ENCODE data around the gene C3. TPM values are rescaled to one million over a fixed set of nuclear protein-coding genes. Genes with fewer than 3 reads are reported as not detected.

C3 gene
- total and polyA plus RNA-seq, 2 of the 13 experiments (the other 11 are each of a cell fraction or from before 2014, with no cell fraction given) = 1,455 to 6,272 TPM

- 88% methylated on average over 11 of the region's 11 CpGs for WGBS (ENCODE audit: low lambda C conversion rate)
- Histone ChIP-seq H3K36me3 (replicated peaks in 1 of 2; ENCODE audit: control insufficient read depth in 1 of 2, insufficient read depth in 2 of 2, low read length in 2 of 2) (peaks cover 25 to 87% of the 10 kb centered on the region in 2 experiments), H3K4me3 (replicated peaks in 1 of 3; ENCODE audit: insufficient read depth in 1 of 3, low read depth in 2 of 3, low read length in 3 of 3) (no peak overlapping the region), H3K27me3 (ENCODE audit: control insufficient read depth in 1 of 2, insufficient read depth in 2 of 2, low read length in 2 of 2) (no peaks in the 10 kb centered on the region), H3K27ac (ENCODE audit: extremely low read length, insufficient read depth, low read length) (no peak overlapping the region), H2AFZ (ENCODE audit: low read length) (no peak overlapping the region), H3K4me2 (ENCODE audit: low read depth, low read length) (no peak overlapping the region), H3K9me3 (ENCODE audit: low read length) (no peaks in the 10 kb centered on the region), H4K20me1 (ENCODE audit: insufficient read depth, low read length) (peaks cover 62% of the 10 kb centered on the region), H3K9ac (ENCODE audit: insufficient read depth, low read depth, low read length) (no peak overlapping the region), H3K4me1 (ENCODE audit: insufficient read depth, low read length) (0 out of 2 replicates have a peak, but pooled peaks cover 10% of the 10 kb centered on the region), H3K79me2 (ENCODE audit: insufficient read depth, low read length) (no peaks in the 10 kb centered on the region)
- DNase-seq (ENCODE audit: low spot score) (no peak), FAIRE-seq (no peak), ATAC-seq (peak; percentile 16)
- intact Hi-C loops (cut with micrococcal nuclease; ENCODE audit: unreplicated experiment) (no loop called here), in situ Hi-C loops (cut with HindIII; ENCODE audit: extremely low pct_ligation_motif_present, low pct_unique_long_range_greater_than_20kb) (no loop called here)
- BruUV-seq (replicated peaks) = no TSS peak
- CTCF ChIA-PET (ENCODE audit: low intra/inter-chr PET ratio, low total read pairs) = no interaction called here
- TF ChIP-seq KAT8 (CRISPR knock-in tag; IDR thresholded peaks at IDR 0.05) = no peak
- TF ChIP-seq POLR2A (IDR thresholded peaks at IDR 0.05; ENCODE audit: insufficient read depth in 1 of 2, low read depth in 2 of 2, low read length in 2 of 2) = peak in 1 of 2 experiments; percentile 46; a peak in 1 of 4 replicates
- TF ChIP-seq ZFX (CRISPR knock-in tag; IDR thresholded peaks at IDR 0.05; ENCODE audit: low read depth) = 0 out of 2 replicates have a peak, but pooled peaks have one; percentile 18
- no peak for TF ChIP-seq ZBTB8A (CRISPR knock-in tag; IDR thresholded peaks at IDR 0.05; ENCODE audit: borderline replicate concordance, low read depth)
- TF ChIP-seq ZNF687 (CRISPR knock-in tag; IDR thresholded peaks at IDR 0.05) = 0 out of 2 replicates have a peak, but pooled peaks have one; percentile 8
- TF ChIP-seq ZNF550 (CRISPR knock-in tag; IDR thresholded peaks at IDR 0.05; ENCODE audit: borderline replicate concordance) = no peak
- TF ChIP-seq RBFOX2 (IDR thresholded peaks at IDR 0.05; ENCODE audit: low read depth, low read length) = 0 out of 2 replicates have a peak, but pooled peaks have one; percentile 37
- TF ChIP-seq POLR2G (IDR thresholded peaks at IDR 0.05; ENCODE audit: low read depth, low read length) = peak; percentile 40; the same call in 1 of the 2 replicates
- TF ChIP-seq TBX3 (IDR thresholded peaks at IDR 0.05; ENCODE audit: borderline replicate concordance) = no peak
- TF ChIP-seq HNRNPL (IDR thresholded peaks at IDR 0.05; ENCODE audit: low read depth, low read length) = 0 out of 2 replicates have a peak, but pooled peaks have one; percentile 47
- peak; percentile 94 for TF ChIP-seq RBM22 (optimal IDR thresholded peaks at IDR 0.05; ENCODE audit: low read length)
- peak; percentile 59 for TF ChIP-seq ZNF263 (CRISPR knock-in tag; IDR thresholded peaks at IDR 0.05)
- TF ChIP-seq ZNF264 (CRISPR knock-in tag; IDR thresholded peaks at IDR 0.05) = no peak
- no peak for TF ChIP-seq ZBTB25 (CRISPR knock-in tag; IDR thresholded peaks at IDR 0.05)
- no peak for TF ChIP-seq GLMP (CRISPR knock-in tag; IDR thresholded peaks at IDR 0.05; ENCODE audit: borderline replicate concordance)
- TF ChIP-seq SSRP1 (CRISPR knock-in tag; IDR thresholded peaks at IDR 0.05) = 0 out of 2 replicates have a peak, but pooled peaks have one; percentile 22
- POLR2A ChIA-PET = interaction anchor here (0.9 to 3.2 kb wide), 5 partner anchors 10 to 47 kb away, joined by 3 to 20 read pairs (median 6); partner anchors contain the start of gene C3
Observed at GRCh38 chr19:6705931-6706632, 14.4 kb downstream of the C3 start.
